GM18499 (cell line): ENCODE measurements around the gene CLEC18B.
"Not testable (repeated sequence)": the region's sequence is repeated elsewhere in the genome, so short reads cannot be mapped to it uniquely, and the experiment has no call there.

ENCODE experiments used
- ATAC-seq: cut with Tn5 transposase; IDR thresholded peaks from one replicate; pipeline ENCODE4 v1.9.1; 2021; ENCODE audit warnings: moderate number of reproducible peaks; ENCODE audit not compliant: insufficient read depth, unreplicated experiment

The CLEC18B gene

DNA sequence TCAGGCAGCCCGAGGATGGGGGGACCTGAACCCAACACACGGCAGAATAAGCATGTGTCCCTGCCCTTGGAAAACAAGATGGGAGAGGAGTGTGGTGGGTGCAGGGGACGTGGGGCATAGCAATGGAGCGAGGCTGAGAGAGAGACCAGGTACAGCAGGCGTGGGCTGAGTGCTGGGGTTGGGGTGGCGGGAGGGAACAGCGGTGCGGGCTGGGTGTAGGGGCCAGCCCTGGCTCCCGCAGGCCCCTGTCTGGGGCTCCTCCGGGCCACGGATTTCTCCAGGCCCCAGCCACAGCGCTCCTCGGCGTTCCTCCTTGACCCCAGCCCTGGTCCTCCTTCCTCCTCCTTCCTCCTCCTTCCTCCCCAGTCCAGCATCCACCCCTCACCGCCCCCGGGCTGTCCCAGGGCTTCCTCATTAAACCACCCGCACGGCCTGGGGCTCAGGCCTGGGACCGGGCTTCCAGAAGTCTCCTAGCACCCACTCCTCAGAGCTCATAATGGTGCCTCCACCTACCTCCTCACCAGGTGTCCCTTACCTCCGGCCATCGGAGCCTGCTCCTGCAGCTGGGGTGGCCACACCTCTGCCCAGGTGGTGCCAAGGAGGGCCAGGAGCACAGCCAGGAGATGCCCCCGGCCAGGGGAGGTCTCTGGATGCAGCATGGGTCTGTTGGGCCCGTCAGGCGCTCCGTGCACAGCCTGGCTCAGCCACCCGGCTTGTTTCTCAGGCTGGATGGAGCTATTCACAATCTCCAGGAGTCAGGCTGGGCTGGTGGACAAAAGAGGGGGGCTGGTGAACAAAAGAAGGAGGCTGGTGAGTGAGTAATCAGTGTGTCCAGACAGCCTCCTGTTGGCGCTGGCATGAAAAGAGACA lies at the start of gene CLEC18B:
TSS of gene CLEC18B (minus strand) at position 867 of the 870 bp plus-strand sequence. CDS start at position 659, 208 bp downstream.
- not testable (repeated sequence) for ATAC-seq

DNA sequence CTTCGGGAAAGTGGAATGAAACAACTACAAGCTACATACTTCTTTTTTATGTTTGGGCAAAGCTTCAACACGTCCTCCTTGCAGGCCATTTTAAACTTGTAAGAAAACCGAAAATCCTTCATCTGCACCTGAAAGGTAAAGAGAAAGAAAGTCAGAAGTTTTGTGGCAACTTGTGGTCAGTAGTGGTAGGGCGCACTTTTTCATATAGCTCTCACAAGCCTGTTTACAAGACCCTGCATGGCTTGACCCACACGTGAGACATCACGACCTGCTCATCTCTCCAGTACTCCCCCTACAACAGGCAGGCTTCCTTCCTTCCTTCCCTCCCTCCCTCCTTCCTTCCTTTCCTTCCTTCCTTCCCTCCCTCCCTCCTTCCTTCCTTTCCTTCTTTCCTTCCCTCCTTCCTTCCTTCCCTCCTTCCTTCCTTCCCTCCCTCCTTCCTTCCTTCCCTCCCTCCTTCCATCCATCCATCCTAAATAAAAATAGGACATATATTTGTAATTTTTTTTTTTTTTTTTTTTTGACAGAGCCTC lies 48.7 kb upstream of the CLEC18B start:
- ATAC-seq: no peak

DNA sequence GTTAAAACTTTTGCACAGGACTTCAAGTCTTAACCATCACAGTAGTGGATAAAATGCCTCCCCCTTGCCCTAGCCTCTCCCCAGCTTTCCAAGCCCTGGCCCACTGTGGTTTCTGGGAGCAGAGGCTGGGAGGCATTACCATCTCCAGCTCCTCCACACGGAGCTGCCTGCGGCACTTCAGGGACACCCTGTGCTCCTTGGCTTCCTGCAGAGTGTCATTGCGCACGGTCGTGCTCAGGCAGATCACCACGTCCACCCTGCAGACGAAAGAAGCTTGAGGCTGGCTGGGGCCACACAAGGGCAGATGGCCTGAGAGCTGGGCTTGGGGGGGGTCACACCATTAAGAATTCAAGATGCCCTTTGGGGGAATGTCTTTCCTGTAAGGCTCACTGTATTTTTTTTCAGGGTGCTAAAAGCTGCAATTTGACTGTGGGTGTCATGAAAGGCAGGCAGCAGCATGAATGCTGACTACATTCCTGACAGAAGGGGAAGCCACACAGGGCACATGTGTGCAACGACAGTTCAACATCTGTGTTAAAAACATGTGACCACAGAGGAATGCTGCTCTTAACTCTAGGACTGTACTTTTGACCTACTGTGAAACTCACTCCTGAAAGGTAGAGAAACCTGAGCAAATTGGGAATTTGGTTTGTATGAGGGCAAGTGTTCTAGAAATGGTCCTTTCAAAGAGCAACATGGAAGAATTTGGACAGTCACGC lies 47.7 kb upstream of the CLEC18B start:
- ATAC-seq: no peak

DNA sequence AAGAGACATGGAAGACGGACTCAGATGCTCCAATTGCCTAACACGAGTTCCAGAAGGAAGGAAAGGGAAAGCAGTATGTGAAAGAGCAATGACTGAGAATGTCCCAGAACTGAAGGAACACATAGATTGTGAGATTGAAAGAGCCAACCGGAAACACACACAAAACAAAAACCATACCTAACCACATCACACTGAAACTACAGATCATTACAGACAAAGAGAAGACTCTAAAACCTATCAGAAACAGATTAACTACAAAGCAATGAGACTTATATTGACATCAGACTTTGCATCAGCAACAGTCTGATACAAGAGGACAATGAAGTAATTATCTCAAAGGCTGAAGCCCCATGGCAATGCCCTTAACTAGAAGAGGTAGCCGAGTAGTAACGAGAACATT lies 45.6 kb upstream of the CLEC18B start:
- ATAC-seq: no peak

DNA sequence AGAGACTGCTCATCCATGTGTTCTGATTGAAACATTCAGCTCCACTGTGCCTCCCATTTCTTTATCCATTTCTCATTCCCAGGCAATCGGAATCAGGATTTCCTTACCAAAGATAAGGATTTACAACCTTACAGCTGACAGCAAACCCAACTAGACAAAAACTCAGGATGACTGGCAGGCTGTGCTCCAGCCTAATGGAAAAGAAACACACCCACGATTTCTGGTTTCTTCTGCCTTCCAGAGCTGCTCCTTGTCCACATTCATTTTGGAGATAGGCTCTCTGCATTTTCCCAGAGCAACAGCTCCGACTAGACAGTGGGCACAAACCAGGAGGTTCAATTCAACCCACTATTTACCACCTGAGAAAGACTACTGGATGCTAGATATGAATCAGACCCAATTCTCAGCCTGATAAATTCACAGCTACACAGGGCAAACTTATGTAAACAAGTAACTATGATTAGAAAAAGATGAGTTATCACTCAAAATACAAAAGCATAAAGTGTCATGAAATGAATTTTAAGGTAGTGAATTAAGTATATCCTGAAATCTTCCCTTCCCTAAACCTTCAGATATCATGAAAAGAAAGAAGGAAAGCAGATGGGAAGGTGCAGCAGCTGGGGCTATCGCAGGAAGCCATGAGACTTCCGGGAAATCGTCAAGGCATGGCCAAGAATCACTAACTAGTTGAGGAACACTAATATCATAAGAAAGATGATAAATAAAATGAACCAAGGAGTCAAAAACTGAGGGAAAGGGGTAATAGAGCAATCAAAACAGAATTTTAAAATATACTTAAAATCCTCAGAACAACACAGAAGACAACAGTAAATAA lies 44.8 kb upstream of the CLEC18B start:
- ATAC-seq: no peak

DNA sequence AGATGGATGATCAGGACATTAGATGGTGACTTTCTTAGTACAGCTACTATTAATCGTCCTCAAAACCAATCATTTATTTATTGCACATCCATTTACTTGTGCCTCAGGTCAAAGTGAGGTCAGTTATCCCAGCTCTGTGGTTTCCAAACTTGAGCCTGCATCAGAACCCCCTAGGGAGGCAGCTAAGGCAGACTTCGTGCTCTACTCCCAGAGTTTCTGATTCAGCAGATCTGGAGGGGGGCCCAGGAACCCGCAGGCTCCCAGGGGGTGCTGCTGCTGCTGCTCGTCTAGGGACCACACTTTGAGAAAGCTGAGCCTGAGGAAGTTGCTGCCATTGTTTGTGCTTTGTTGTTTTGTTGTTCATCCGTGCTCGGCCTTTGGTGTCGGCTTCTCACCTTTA lies 44.0 kb upstream of the CLEC18B start:
- ATAC-seq: no peak

DNA sequence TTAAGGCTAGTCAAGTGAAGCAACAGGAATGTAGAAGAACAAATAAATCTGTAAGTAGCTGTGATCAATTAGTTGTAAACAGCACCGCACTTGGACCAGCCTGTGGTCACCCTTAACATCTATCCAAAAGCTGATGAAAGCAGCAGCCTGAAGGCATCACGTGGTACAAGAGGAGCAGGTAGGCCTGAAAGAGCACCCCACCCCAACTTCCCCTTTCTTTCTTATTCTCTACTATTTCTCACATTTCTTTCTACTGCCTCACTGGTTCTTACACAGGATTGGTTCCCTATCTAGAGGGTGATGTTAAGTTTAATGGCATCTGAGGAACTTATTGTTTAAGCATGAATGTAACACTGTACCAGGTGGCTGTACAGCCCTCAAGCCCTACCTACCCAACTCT lies 42.6 kb upstream of the CLEC18B start:
- no peak for ATAC-seq

DNA sequence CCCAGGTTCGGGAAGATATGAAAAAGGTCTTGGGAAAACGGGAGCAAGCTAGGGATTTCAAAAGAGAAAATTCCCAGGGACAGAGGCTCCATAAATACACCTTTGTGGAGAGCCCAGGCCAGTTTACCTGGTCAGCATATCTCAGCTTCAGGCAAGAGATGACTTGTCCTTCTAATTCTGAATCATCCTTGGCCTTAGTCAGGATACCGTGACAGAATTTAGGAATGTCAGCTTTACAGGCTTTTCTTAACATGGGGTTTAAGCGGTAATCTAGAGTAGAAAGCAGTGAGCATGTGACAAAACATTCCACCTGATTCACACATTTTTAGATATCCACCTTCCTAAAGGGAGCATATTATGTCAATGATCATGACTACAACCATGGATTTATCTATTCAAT lies 41.1 kb upstream of the CLEC18B start:
- no peak for ATAC-seq

DNA sequence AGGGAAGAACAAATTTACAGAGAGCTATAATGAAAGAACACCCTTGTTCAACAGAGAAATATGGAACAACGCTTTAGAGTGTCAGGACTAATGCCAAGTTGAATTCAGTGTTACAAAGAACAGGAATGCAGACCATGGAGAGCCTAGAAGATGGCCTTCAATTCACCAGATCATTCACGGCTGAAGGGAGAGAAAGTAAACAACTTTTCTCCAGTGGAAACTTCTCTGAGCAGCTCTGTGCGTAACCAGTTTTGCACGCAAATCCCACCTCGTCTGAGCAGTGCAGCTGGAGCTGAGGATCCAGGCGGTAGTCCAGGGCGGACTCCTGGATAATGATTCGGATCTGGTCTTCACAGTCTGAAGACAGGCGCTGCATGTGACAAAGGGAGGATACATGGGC lies 40.5 kb upstream of the CLEC18B start:
- ATAC-seq: no peak

DNA sequence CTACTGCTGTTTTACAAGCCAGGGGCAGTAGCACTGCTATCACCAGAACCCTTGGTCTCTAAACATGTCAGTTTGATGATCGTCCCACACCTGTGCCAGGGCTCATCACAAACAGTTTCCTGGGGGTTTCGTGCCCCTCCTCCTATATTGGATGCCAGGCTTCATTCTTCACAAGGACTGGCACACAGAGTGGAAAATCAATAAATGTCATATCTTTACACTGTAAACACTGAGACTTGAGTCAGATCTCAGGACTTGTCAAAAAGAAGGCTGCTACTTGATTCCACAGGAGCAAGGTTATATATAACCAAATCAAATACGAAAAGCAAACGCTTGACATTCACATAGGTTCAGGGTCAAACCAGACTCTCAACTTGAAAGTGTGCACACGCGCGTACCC lies 39.3 kb upstream of the CLEC18B start:
- ATAC-seq: no peak

DNA sequence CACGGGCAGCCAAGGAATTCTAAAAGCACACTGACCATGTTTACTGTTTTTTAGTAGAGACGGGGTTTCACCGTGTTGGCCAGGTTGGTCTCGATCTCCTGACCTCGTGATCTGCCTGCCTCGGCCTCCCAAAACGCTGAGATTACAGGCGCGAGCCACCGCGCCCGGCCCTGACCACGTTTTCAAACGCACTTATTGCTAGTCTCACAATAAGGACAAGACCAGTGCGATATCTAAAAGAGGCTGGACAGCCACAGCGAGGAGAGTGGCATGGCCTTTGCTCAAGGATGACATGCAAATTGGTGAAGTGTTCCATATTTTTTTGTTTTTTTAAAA lies 35.0 kb upstream of the CLEC18B start:
- no peak for ATAC-seq

DNA sequence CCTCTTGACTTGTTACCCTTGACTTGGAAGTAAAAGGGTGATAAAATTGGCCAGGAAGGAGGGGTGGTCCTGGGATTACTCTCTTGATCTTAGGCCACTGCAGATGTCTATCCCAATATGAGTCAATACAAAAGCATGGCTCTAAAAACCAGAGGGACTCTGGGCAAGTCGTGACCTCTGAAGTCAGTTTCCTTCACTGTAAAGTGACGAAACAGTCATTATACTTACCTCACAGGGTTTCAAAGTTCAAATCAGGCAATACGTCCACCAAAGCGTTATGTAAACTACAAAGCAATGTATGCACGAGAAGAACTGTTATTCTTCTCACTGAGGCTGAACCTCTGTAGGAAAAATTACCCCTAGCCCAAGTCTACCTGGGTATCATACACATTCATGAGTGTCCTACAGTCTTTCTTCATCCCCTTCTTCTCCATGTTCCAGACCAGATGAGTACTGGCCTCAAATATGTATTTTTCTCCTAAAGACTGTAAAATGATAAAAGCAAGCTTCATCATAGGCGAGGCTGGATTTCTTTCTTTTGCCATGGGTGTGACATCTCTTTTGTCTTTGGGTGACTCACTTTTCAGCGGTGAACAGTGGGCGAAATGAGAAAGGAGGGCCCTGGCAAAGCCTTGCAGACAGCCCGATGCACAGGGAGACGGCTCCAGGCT lies 34.5 kb upstream of the CLEC18B start:
- ATAC-seq: no peak

DNA sequence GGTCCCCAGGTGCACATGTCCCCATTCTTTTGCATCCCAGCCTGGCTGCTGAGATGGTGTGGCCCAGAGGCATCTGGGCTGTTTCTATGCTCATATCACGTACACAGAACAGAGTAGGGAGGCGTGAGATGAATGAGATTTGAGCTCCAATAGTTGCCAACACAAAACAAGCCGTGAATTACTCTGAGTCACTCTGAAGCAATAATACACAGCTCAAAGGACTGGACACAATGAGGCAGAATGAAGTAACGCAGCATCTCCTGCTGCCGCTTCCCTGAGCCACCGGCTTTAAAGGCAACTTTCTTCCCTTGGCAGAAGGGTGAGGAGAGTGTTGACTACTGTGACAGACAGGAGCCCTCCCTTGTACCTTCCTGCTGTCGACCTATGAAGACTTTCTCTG lies 33.9 kb upstream of the CLEC18B start:
- no peak for ATAC-seq

DNA sequence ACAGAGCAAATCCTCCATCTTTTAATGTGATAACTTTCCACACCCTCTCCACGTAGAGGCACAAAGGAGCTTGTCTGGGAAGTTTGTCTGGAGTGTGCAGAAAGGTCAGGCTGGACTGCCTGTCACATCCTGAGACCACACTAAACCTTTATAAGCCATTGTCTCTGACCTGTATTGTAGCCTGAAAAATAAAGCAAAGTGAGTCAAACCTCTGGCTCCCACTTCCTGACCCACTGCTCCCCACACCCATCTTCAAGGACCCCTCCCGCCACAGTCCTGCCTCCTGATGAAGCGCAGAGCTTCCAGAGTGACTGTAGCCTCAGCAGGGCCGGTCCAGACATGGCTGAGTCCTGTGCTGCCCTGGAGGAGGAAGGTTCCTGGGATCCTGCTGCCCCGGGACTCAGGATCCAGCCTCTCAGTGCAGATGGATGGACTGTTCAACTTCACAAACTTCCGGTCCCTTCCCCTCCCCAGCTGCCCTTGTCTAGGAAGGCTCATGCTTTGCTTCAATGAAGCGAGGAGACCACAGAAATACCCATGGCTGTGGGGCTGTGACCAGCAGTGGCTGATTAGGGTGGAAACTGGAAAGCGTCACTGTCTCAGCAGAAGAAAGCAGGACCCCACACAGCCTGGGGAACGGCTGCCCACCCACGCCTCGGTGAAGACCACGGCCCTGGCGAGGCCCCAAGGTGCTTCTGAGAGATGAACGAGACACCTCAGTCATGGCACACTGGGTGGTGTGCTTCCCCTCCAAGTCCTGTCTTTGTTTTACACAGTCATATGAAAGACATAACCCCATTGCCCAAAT lies 30.9 kb upstream of the CLEC18B start:
- no peak for ATAC-seq

DNA sequence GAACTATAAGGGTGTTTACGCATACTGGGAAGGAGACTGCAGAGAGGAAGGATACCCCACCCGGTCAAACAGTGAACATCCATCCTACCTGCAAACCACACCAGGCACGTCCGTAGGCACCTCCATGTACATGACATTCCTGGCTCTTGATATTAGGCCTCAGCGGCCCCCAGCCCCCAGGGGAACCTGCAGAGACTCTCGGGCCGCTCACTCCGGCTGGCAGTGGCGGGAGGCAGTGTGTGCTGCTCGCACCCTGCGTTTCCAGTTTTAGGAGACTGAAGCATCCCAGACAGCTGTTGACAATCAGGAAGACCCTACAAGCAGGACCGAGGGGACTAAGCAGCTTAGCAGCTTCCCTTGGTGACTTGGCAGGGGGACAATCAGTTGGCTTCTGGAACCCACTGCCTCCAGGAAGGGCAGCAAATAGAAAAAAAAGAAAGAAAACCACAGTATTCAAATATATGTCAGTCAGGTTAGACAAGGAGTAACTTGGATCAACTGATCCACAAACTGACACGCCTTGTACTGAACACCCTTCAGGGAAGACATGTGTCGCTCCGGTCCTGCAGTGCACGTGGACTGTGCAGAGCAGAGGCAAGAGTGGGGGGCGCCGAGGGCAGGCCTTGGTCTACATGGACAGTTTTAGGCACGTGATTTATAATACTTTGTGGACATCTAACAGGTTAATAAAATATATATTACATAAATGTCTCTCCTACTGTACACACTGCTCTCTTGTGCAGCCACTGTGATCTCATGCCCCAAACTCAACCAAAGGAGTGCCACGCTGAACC lies 29.9 kb upstream of the CLEC18B start:
- no peak for ATAC-seq

DNA sequence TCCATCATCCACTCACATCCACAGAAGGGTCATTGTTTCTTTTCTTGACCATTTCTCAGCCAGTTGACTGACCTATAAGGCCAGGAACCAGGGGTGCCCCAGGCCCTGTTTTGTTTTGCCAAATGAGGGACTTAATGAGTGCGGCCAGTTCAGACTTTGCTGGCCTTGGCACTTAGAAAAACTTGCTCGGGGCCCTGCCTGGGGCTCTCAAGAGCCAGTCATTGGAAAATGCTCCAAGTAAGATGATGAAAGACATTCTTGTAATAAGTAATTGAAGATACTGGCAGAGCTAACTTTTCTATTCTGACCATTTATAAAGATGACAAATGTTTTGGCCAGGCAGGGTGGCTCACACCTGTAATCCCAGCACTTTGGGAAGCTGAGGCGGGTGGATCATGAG lies 29.0 kb upstream of the CLEC18B start:
- no peak for ATAC-seq

DNA sequence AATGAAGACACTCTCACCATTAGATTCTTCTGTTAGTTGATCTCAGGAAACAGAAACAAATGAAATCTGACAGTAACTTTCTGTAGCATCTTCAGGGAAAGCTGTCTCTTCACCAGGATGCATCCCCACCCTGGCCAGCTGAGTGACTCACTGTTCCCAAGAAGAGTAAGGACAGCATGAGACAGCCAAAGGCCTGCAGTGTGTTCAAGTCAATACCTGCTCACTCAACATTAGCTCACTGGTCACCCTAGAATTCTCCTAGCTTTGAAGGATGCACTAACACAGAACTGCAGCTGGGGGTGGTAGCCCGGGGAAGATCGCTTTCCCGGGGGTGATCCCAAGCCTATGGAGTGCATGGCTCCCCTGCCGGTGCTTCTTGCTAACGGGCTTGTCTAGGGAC lies 28.2 kb upstream of the CLEC18B start:
- no peak for ATAC-seq

DNA sequence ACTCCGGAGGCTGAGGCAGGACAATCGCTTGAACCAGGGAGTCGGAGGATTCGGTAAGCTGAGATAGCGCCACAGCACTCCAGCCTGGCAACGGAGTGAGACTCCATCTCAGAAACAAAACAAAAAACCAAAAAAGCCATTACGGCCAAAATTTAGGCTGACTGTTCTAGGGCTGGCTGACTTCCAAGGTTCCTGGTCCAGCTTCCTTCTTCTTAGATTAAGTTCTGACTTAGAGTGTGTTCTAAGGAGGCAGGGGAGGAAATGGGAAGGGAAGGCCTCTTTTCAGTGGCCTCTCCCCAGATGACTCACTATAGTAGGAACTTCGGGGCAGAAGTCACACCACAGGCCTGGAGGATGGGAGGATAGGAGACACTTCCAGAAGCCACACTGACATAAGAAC lies 27.7 kb upstream of the CLEC18B start:
- no peak for ATAC-seq

DNA sequence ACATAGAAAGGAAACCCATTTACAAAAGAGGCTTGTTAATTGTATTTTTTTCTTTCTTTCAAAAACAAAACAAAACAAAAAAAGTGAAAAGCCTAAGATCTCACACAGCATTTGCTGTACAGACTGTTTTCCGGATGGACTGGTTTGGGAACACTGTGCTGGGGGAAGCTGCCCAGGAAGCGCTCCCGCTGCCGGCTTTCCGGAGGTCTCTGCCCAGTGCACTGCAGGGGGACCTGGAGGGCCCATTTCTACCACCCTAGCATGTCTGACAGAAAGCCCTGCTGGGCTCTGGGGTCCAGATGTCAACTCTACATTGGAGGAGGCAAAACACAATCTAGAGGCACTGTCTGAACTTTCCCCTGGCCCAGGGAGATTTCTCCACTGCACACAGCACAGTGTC lies 26.3 kb upstream of the CLEC18B start:
- no peak for ATAC-seq
